ENCODE data around the gene SERPINE1. TPM values are rescaled to one million over a fixed set of nuclear protein-coding genes. Genes with fewer than 3 reads are reported as not detected.

Gene SERPINE1
- total and polyA plus RNA-seq, 2 of the 8 experiments (the other 6 are each of a cell fraction or from before 2014, with no cell fraction given), result 3.7 to 5.6 TPM

DNA sequence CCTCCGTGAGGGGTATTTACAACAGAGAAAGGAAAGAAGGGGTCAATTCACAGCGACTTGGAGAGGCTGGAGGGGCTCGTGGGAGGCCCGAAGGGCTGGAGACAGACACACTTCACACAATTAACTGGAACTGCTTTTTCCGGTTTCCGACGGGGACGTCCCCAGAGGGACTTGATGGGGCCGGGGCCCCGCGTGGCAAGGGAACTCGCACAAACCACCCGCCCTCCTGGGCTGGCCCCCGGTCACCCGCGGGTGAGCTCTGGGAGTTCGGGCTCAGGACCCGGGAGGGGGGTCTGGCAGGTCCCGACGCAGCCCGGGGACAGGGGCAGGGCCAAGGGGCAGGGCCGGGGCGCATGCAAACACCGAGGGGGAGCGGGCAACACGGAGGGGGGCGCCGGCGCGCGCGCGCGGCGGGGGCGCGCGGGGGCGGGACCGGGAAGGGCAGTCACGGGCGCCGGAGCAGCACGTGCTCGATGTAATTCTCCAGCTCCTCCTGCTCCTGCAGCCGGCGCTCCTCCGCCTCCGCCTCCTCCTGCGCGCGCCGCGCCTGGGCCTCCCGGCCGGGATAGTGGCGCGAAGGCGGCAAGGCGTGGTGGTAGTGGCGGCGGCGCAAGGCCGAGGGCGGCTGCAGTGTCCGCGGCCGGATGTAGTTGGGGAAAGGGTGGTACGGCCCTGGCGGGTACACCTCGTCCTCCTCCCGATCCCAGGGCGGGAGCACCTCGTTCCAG lies 35.8 kb downstream of the SERPINE1 start (continued):
- no peak for TF ChIP-seq CTBP2 (IDR thresholded peaks at IDR 0.05; ENCODE audit: borderline replicate concordance, insufficient read depth, insufficient read length, low read length)
- no peak for TF ChIP-seq SRF (IDR thresholded peaks at IDR 0.05; ENCODE audit: low read depth, low read length)

All from H1 (cell line).